ENCODE data around the gene KBTBD2.
A peak's percentile ranks its signal among the peaks of the same experiment; 100 is the strongest.
"Not testable (repeated sequence)": the region's sequence is repeated elsewhere in the genome, so short reads cannot be mapped to it uniquely, and the experiment has no call there.

The KBTBD2 gene

GRCh38 chr7:32855837-32856775, 35.5 kb downstream of the KBTBD2 start:
- DNase-seq (ENCODE audit: low read depth in 2 of 2) = not testable (repeated sequence)

- not testable (repeated sequence) for DNase-seq (ENCODE audit: low read depth in 2 of 2)
Observed at GRCh38 chr7:32850654-32851053, 40.9 kb downstream of the KBTBD2 start.

- not testable (repeated sequence) for DNase-seq (ENCODE audit: low read depth in 2 of 2)
Observed at GRCh38 chr7:32848655-32849054, 42.9 kb downstream of the KBTBD2 start.

DNA sequence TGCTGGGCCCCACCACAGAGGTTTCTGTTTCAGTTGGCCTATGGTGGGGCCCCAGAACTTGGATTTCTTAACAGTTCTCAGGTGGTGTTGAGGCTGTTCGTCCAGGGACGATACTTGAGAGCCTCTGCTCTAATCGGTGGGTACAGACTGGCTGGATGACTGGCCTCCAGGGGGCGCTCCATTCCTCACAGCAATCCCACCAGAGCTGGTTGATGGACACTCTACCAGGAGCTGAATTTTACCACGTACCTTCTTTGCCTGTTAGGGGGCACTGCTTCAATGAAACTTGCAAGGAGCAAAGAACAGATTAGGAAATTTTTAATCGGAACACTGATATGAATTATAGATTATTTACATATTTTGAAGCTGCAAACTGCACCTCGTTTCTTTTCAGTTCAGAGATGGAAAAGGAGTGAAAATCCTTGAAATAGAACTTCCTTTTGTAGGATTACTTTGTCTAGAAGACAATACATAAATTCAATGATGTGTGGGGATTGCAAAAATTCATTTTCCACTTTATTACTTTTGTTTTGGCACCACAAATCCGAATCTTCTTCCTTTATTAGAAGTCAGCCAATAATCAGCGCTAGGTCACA, 44.8 kb downstream of the KBTBD2 start:
- peak; percentile 75 to 83 for DNase-seq (ENCODE audit: low read depth in 2 of 2)

GRCh38 chr7:32844748-32845147, 46.8 kb downstream of the KBTBD2 start:
- DNase-seq (ENCODE audit: low read depth in 2 of 2) = not testable (repeated sequence)

DNA sequence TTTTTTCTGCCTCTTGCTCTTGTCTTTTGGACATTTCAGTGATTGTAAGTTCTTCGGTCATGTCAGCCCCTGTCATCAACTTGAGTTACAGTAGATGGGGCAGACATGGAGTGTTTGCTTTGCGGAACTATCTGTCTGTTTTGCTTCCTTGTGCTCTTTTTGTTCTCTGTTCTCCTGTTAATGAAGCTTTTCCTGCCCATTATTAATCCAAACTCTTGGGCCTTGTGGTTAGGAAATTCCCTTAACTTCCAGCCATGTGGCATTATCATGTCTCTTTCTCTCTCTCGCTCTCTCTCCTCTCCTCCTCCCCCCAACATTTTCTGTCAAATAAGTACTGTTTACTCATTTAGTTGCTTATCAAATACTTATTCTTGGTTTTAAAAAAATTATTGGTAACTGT, 47.8 kb downstream of the KBTBD2 start:
- DNase-seq (ENCODE audit: low read depth in 2 of 2) = not testable (repeated sequence)

- DNase-seq (ENCODE audit: low read depth in 2 of 2) = not testable (repeated sequence)
Observed at GRCh38 chr7:32839846-32840245, 51.7 kb downstream of the KBTBD2 start.

DNA sequence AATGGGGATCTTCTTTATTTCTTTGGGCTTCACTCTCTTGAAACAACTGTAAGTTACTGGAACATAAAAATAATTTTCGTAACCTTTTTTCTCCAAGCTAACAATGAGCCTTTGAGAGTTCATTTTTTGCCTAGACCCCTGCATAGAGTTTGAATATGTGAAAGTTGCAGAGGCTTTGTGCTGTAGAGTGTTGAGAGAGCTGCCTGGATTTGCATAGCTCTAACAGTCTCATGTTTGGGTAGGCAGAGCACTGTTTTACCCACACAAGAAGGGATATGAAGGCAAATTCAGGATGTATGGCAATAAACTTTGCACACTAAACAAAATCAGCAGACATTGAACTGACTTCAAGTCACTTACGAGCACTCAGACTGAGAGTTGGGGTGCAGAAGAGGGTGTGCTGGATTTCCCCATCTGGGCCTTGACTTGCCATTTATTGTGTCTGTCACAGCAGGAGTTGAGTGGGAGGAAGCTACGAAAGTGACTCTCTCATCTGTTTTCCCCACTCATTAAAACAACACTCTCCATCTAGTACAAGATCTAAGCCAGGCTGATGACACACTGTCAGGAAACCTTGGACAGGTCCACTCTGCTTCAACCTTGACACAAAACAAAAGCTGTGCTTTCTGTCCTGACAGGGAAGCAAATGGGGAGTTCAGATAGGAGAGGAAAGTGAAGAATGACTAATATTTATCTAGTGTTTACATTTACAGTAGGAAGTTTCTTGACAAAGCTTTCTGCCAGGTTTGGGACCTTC, 62.4 kb downstream of the KBTBD2 start:
- not testable (repeated sequence) for DNase-seq (ENCODE audit: low read depth in 2 of 2)
